ENCODE data around the gene CFAP299. TPM values are rescaled to one million over a fixed set of nuclear protein-coding genes. Genes with fewer than 3 reads are reported as not detected.

CFAP299 gene
- total RNA-seq, 4 donors from 2014 or later: 5.1 TPM; not detected in 3

GRCh38 chr4:80948995-80949394, 613.5 kb downstream of the CFAP299 start:
- Histone ChIP-seq H3K4me3 (no peak overlapping the region), H3K27me3 (no peaks in the 10 kb centered on the region), H3K36me3 (no peaks in the 10 kb centered on the region), H3K9me3 (no peaks in the 10 kb centered on the region), H3K4me1 (no peaks in the 10 kb centered on the region), H3K27ac (no peak overlapping the region)
- TF ChIP-seq EP300 (IDR thresholded peaks at IDR 0.05) (no peak), POLR2AphosphoS5 (IDR thresholded peaks at IDR 0.05) (no peak), CTCF (IDR thresholded peaks at IDR 0.05) (no peak), POLR2A (IDR thresholded peaks at IDR 0.05) (no peak)
- no peak for ATAC-seq

GRCh38 chr4:80956421-80956820, 620.9 kb downstream of the CFAP299 start:
- Histone ChIP-seq H3K4me1 (no peaks in the 10 kb centered on the region), H3K27ac (no peak overlapping the region), H3K4me3 (no peak overlapping the region), H3K36me3 (no peaks in the 10 kb centered on the region), H3K27me3 (no peaks in the 10 kb centered on the region), H3K9me3 (no peaks in the 10 kb centered on the region)
- 76 to 81% methylated on average over 3 of the region's 3 CpGs for WGBS, 2 donors (ENCODE audit: low coverage in 1 of 2)
- no peak for ATAC-seq
- no peak for TF ChIP-seq POLR2A (IDR thresholded peaks at IDR 0.05)
- no peak for TF ChIP-seq POLR2AphosphoS5 (IDR thresholded peaks at IDR 0.05)
- TF ChIP-seq CTCF (IDR thresholded peaks at IDR 0.05): no peak
- no peak for TF ChIP-seq EP300 (IDR thresholded peaks at IDR 0.05)

DNA sequence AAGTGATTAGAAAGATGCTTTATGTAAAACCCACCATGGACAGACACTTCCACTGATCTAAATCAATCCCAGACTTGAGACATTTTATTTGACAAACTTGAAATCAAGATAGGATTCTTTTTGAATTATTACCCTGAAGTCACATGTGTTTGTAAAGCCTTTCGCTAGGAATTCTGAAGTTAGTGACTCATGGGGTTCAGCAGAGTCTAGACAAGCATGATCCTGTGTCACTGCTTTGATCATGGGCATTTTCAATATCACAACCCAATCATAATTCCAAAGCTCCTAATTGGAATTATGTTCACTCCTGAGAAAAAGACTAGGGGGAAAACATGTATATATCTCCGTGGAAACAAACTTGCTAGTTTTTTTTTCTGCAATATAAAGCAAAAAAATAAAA, 627.5 kb downstream of the CFAP299 start:
- ATAC-seq: no peak
- Histone ChIP-seq H3K4me3 (no peak overlapping the region), H3K36me3 (no peaks in the 10 kb centered on the region), H3K4me1 (no peaks in the 10 kb centered on the region), H3K27me3 (no peaks in the 10 kb centered on the region), H3K27ac (no peak overlapping the region), H3K9me3 (no peaks in the 10 kb centered on the region)
- TF ChIP-seq EP300 (IDR thresholded peaks at IDR 0.05) (no peak), CTCF (IDR thresholded peaks at IDR 0.05) (no peak), POLR2AphosphoS5 (IDR thresholded peaks at IDR 0.05) (no peak), POLR2A (IDR thresholded peaks at IDR 0.05) (no peak)
- 64 to 82% methylated on average over 2 of the region's 2 CpGs for WGBS, 2 donors (ENCODE audit: low coverage in 1 of 2)

- H3K27me3 ChIP-seq: no peaks in the 10 kb centered on the region
- no peak overlapping the region for H3K4me3 ChIP-seq
- WGBS, 2 donors (ENCODE audit: low coverage in 1 of 2): 90 to 91% methylated on average over 4 of the region's 4 CpGs
- TF ChIP-seq POLR2A (IDR thresholded peaks at IDR 0.05) (no peak), POLR2AphosphoS5 (IDR thresholded peaks at IDR 0.05) (no peak), EP300 (IDR thresholded peaks at IDR 0.05) (no peak), CTCF (IDR thresholded peaks at IDR 0.05) (no peak)
- ATAC-seq: no peak
- H3K36me3 ChIP-seq: no peaks in the 10 kb centered on the region
- no peaks in the 10 kb centered on the region for H3K4me1 ChIP-seq
- H3K9me3 ChIP-seq: no peaks in the 10 kb centered on the region
- H3K27ac ChIP-seq: no peak overlapping the region
Observed at GRCh38 chr4:80967346-80967745, 631.8 kb downstream of the CFAP299 start.

- TF ChIP-seq EP300 (IDR thresholded peaks at IDR 0.05): no peak
- no peak for TF ChIP-seq CTCF (IDR thresholded peaks at IDR 0.05)
- no peak for TF ChIP-seq POLR2A (IDR thresholded peaks at IDR 0.05)
- no peak for TF ChIP-seq POLR2AphosphoS5 (IDR thresholded peaks at IDR 0.05)
- H3K36me3 ChIP-seq: no peaks in the 10 kb centered on the region
Observed at GRCh38 chr4:80980239-80980638, 644.7 kb downstream of the CFAP299 start.

More at GRCh38 chr4:80980239-80980638, 644.7 kb downstream of the CFAP299 start:
- ATAC-seq: no peak
- Histone ChIP-seq H3K9me3 (no peaks in the 10 kb centered on the region), H3K27ac (no peak overlapping the region), H3K4me3 (no peak overlapping the region), H3K27me3 (no peaks in the 10 kb centered on the region), H3K4me1 (no peaks in the 10 kb centered on the region)
- WGBS, 2 donors (ENCODE audit: low coverage in 1 of 2): 76 to 87% methylated on average over 3 of the region's 3 CpGs

All from gastroesophageal sphincter (tissue), 4 donors.